ENCODE results near the gene VAT1L.

VAT1L gene

DNA sequence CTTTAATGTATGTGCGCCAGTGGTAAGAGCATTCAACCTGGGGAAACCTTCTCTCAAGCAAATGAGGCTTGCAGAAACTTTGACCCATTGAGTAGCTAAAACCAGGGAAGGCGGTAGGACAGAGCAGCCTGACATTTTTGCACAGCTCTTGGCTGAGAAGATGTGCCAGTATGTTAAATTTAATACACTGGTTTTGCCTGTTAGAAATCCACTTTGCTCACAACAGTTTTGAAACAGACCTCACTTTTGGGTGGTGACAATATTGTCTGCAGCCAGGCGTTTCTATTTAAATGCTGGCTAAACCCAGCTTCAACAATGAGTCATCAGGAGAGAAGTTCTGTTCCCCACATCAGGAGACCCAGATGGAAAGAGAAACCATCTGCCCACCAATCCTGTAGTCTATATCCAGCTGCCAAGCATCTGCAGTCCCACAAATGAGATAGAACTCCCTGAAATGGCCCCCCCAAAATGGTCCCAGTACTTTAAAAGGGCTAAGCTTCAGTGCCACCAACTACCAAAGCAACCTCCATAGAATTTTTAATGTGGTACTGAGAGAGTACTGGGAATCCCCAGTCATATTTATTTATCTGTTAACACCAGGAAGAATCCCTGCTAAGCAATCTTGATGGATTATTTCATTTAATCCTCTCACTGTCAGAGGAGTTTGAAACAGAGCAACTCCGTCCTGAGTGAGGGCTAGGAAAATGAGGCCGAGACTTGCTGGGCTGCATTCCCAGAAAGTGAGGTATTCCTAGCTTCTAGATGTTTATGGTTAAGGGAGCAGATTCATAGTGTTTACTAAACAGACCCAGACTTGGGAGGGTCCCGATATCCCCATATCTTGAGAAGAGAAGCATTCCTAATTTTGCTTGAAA lies 205.0 kb downstream of the VAT1L start:
- peaks cover 28% of the 10 kb centered on the region for H3K9me3 ChIP-seq
- H3K9ac ChIP-seq, result no peak overlapping the region

DNA sequence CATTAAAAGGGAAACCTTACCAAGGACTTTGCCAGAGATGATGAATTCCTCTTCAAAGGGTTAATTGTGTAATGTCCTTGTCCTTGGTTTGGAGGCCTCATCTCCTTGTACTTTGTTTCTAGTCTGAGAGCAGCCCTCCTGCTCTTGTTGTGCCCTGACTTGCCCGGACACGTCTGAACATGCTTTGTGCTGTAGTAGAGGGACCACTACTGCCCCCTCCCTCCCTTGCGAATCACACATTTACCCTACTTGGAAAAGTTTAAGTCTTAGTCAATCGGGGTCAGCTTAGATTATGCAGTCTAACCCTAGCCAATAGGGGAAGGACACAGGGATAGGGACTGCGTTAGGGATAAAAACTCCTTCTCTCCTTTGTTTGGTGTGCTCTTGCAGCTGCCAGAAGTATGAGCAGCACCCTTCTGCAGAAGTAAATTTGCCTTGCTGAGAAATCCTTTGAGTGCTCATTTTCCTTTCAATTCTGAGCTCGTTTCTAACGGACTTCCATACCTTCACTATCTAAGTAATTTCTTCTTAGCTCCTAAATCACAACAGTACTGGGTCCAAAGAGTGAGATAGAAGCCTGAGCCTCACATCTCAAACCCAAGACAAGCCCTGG lies 207.6 kb downstream of the VAT1L start:
- Histone ChIP-seq H3K4me3 (no peak overlapping the region), H3K36me3 (no peaks in the 10 kb centered on the region), H3K27ac (no peak overlapping the region), H3K27me3 (no peaks in the 10 kb centered on the region), H4K20me1 (no peaks in the 10 kb centered on the region), H3K9me3 (peaks cover 28% of the 10 kb centered on the region), H3K4me2 (no peak overlapping the region), H3K4me1 (no peaks in the 10 kb centered on the region), H3K9ac (no peak overlapping the region)
- no peak for TF ChIP-seq Cebpa-rat (IDR thresholded peaks at IDR 0.05)

More for the DNA sequence above, 205.0 kb downstream of the VAT1L start:
- Histone ChIP-seq H3K4me2 (no peak overlapping the region), H3K36me3 (no peaks in the 10 kb centered on the region), H3K27me3 (no peaks in the 10 kb centered on the region), H3K4me1 (no peaks in the 10 kb centered on the region), H4K20me1 (no peaks in the 10 kb centered on the region), H3K4me3 (no peak overlapping the region), H3K27ac (no peak overlapping the region)
- TF ChIP-seq Cebpa-rat (IDR thresholded peaks at IDR 0.05), result no peak

DNA sequence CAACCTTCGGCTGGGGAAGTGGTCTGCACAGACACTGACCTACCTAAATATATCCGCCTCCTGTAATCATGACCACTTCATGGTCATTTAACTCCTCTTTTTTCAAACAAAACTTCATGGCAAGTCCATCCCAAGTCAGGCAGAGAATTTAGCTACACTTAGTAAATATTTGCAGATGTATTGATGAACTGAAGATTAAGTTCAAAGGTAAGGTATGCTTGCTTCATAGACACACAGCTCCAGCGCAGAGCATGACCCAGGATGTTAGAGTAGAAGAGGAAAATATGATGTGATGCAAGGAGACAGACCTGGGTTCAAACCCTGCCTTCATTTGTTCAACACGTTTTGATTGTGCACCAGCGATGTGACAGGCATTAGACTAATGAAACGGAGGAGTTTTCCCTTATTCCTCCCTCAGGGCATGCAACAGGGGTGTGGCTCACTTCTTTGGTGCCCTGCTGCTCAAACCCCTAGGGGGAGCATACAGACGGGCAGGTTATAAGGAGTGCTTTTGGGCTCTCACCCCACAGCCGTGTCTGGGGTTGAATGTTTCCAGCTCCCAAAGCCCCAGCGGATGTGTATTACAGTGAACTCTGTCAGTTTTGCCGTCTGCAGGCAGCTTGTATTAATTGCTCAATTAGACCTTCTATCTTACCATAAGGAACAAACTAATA lies 210.1 kb downstream of the VAT1L start:
- peaks cover 28% of the 10 kb centered on the region for H3K9me3 ChIP-seq
- H3K27me3 ChIP-seq, result no peaks in the 10 kb centered on the region
- H3K36me3 ChIP-seq, result no peaks in the 10 kb centered on the region
- no peaks in the 10 kb centered on the region for H3K4me1 ChIP-seq
- H3K4me3 ChIP-seq, result no peak overlapping the region
- H3K4me2 ChIP-seq, result no peak overlapping the region
- no peak overlapping the region for H3K9ac ChIP-seq
- TF ChIP-seq Cebpa-rat (IDR thresholded peaks at IDR 0.05), result no peak
- H3K27ac ChIP-seq, result no peak overlapping the region
- no peaks in the 10 kb centered on the region for H4K20me1 ChIP-seq

DNA sequence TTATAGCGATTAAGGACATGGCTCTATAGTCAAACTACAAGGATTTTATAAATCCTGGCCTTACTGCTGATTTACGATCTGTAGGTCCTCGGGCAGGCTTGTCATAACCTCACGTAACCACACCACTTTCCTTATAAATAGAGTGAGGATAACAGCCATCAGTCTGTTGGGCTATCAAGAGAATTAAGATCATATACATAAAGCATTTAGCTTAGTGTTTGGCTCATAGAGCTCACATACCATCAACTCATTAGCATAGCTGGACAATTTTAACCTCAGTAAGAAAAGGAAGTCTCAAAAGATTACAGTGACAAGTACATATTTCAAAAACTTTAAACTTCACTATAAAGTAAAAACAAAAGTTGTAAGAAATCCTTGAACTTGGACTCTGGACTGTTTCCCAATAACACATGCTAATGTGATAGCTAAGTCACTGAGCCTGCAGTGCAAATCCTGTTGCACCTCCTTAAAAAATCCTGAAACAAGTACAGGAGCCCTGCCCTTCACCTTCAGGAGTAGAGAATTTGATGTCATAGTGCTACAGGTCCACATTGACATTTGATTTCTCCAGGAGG lies 213.2 kb downstream of the VAT1L start:
- Histone ChIP-seq H4K20me1 (no peaks in the 10 kb centered on the region), H3K4me1 (no peaks in the 10 kb centered on the region), H3K36me3 (no peaks in the 10 kb centered on the region), H3K27ac (no peak overlapping the region), H3K4me2 (no peak overlapping the region), H3K9ac (no peak overlapping the region), H3K9me3 (peaks cover 9% of the 10 kb centered on the region), H3K4me3 (no peak overlapping the region), H3K27me3 (no peaks in the 10 kb centered on the region)
- no peak for TF ChIP-seq Cebpa-rat (IDR thresholded peaks at IDR 0.05)

DNA sequence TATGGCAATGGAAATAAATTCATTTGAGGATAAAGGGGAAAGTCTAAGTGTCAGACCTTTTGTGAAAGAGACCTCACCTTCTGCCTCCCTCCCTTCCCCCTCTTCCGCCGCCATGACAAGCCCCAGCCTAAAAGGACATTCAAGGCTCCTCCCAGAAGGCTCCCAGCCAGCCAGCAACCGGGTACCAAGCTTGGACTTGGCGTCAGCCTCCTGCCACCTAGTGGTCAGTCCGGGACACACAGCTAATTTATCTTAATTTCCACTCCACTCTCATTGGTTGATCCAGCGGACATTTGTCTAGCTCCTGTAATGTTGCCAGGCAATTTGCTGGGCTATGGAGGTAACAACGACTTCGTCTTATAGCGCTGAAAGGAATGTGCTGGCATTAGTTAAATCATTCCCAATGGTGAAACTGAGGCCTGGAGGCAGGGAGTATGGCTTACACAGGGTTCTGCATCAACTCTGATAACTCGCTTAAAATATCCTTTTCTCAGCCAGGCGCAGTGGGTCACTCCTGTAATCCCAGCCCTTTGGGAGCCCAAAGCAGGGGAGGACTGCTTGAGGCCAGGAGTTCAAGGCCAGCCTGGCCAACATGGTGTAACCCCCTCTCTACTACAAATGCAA lies 214.7 kb downstream of the VAT1L start:
- no peaks in the 10 kb centered on the region for H4K20me1 ChIP-seq
- H3K9me3 ChIP-seq, result no peaks in the 10 kb centered on the region
- no peaks in the 10 kb centered on the region for H3K4me1 ChIP-seq
- H3K27me3 ChIP-seq, result no peaks in the 10 kb centered on the region
- H3K27ac ChIP-seq, result no peak overlapping the region
- no peaks in the 10 kb centered on the region for H3K36me3 ChIP-seq
- H3K4me3 ChIP-seq, result no peak overlapping the region
- H3K9ac ChIP-seq, result no peak overlapping the region
- no peak for TF ChIP-seq Cebpa-rat (IDR thresholded peaks at IDR 0.05)
- H3K4me2 ChIP-seq, result no peak overlapping the region

DNA sequence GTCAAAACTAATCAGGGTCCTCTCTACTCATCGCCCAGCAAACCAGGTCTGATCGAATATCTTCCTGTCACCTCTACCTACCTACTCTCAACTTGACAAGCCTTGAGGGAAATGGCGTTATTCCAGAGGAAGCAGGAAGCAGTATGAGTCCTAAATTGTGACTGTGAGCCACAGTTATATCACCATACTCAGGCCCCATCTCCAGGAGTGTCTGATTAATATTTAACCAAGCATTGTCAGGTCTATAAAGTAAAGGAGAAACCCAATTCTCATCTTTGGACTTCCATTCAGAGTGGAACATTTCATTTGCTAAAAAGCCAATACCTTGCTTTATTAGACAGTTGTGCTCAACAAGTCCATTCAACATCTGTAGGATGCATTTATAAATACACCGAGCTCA lies 216.2 kb downstream of the VAT1L start:
- H3K36me3 ChIP-seq, result no peaks in the 10 kb centered on the region
- H3K27me3 ChIP-seq, result no peaks in the 10 kb centered on the region
- H4K20me1 ChIP-seq, result no peaks in the 10 kb centered on the region
- H3K9ac ChIP-seq, result no peak overlapping the region
- H3K27ac ChIP-seq, result no peak overlapping the region
- H3K4me1 ChIP-seq, result no peaks in the 10 kb centered on the region
- no peak for TF ChIP-seq Cebpa-rat (IDR thresholded peaks at IDR 0.05)
- no peak overlapping the region for H3K4me2 ChIP-seq
- H3K9me3 ChIP-seq, result no peaks in the 10 kb centered on the region
- no peak overlapping the region for H3K4me3 ChIP-seq

DNA sequence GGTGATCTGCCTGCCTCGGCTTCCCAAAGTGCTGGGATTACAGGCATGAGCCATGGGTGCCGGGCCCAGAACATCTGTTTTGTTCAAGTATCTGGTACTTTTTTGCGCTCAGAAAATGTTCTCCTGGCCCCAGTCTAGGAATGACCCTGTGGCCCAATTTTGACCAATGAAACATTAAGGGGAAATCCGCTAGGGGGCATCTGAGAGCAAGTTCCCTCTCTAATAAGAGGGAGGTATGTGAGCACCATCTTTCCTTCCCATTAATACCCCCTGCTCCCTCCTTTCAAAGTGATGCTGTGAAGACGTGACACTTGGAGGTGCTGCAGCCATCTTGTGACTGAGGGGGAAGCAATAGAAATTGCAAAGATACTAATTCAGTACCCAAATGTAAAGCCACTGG lies 217.5 kb downstream of the VAT1L start:
- Histone ChIP-seq H4K20me1 (no peaks in the 10 kb centered on the region), H3K4me1 (no peaks in the 10 kb centered on the region), H3K27me3 (no peaks in the 10 kb centered on the region), H3K36me3 (no peaks in the 10 kb centered on the region), H3K4me2 (no peak overlapping the region), H3K9ac (no peak overlapping the region), H3K4me3 (no peak overlapping the region), H3K27ac (no peak overlapping the region), H3K9me3 (no peaks in the 10 kb centered on the region)
- no peak for TF ChIP-seq Cebpa-rat (IDR thresholded peaks at IDR 0.05)

DNA sequence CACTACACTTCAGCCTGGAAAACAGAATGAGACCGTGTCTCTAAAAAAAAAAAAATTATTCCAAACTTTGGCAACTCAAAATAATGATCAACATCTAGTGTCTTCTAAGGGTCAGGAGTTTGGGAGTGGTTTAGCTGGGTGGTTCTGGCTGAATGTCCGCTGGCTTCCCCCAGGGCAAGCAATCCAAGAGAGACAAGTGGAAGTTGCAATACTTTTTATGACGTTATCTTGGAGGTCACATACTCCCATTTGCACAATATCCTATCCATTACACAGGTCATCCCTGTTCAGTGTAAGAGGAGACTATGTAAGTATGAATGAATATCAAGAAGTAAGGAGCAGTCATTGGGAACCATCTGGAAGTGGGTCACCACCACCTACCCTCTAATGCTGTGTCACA lies 218.8 kb downstream of the VAT1L start:
- H3K27me3 ChIP-seq, result no peaks in the 10 kb centered on the region
- H3K9me3 ChIP-seq, result no peaks in the 10 kb centered on the region
- no peaks in the 10 kb centered on the region for H3K4me1 ChIP-seq
- H3K4me3 ChIP-seq, result no peak overlapping the region
- H3K9ac ChIP-seq, result no peak overlapping the region
- no peaks in the 10 kb centered on the region for H4K20me1 ChIP-seq
- TF ChIP-seq Cebpa-rat (IDR thresholded peaks at IDR 0.05), result no peak
- H3K27ac ChIP-seq, result no peak overlapping the region
- no peak overlapping the region for H3K4me2 ChIP-seq
- no peaks in the 10 kb centered on the region for H3K36me3 ChIP-seq

DNA sequence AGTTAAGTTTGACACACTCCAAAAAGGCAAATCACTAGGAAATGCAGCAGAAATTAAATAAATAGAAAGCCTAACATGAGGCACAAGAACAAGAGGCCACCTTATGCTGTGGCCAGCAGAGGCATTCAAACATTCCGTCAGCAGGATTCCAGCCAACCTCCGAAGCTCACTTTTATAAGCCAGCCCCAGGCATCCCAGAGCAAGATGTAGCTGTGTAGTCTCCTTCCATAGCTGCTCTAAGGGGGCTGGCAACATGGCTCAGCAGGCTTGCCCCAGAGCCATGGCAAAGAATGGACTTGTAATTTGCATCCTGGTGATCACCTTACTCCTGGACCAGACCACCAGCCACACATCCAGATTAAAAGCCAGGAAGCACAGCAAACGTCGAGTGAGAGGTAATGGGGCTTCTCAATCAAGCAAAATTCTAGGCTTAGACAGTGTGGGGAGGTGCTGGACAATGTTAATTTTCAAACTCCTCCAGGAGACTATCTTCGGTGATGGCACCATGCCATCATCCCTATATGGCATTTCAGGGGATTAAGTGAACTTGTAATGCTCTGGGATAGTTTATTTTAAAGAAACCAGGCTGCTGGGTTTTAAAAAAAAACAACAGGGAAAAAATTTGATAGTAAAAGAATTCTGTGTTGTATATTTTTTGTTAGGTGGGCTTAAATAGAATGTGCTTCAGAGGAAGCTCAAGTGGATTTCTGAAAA lies 234.1 kb downstream of the VAT1L start, which contains the start of gene CLEC3A:
TSS of gene CLEC3A (plus strand) at position 202 of the 714 bp plus-strand sequence. CDS start at position 281, 79 bp downstream.
- Histone ChIP-seq H3K4me1 (no peaks in the 10 kb centered on the region), H4K20me1 (no peaks in the 10 kb centered on the region), H3K4me3 (no peak within 1 kb of the TSS), H3K9me3 (no peaks in the 10 kb centered on the region), H3K27me3 (no peaks in the 10 kb centered on the region), H3K4me2 (no peak within 1 kb of the TSS), H3K27ac (no peak within 1 kb of the TSS), H3K36me3 (no peaks in the 10 kb centered on the region), H3K9ac (no peak within 1 kb of the TSS)
- no peak for TF ChIP-seq Cebpa-rat (IDR thresholded peaks at IDR 0.05)

All from BLaER1 (cell line).